ENCODE data around the gene KDM5A. TPM values are rescaled to one million over a fixed set of nuclear protein-coding genes. Genes with fewer than 3 reads are reported as not detected.
"Not testable (repeated sequence)": the region's sequence is repeated elsewhere in the genome, so short reads cannot be mapped to it uniquely, and the experiment has no call there.

The KDM5A gene
- total RNA-seq, 3 donors from 2014 or later = 58.7 to 71.1 (median 66.0) TPM

DNA sequence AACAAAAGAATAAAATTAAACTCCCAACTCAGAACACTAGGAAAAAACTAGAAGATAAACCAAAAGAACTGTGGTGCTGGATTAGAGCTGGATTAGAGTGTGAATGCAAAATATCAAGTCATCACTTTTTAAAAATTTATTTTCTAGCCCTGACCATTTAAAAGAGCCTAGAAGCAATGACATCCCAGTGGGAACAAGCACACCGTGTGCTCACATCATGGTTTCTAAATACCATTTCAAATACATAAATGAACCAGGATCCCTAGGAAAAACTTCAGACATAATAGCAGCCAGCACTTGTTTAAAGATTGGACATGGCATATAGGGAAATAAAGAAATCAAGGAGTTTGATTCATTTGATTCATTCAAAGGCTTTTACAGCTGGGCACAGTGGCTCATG lies 30.0 kb downstream of the KDM5A start:
- peaks cover 66% of the 10 kb centered on the region for H3K36me3 Mint-ChIP-seq (ENCODE audit: insufficient read depth)
- ATAC-seq = no peak
- H3K27me3 Mint-ChIP-seq (ENCODE audit: low read depth) = no peaks in the 10 kb centered on the region
- no peak overlapping the region for H3K4me3 Mint-ChIP-seq
- H3K9me3 Mint-ChIP-seq = no peaks in the 10 kb centered on the region
- no peak for DNase-seq
- peaks cover 14% of the 10 kb centered on the region for H3K4me1 Mint-ChIP-seq (ENCODE audit: low read depth)

DNA sequence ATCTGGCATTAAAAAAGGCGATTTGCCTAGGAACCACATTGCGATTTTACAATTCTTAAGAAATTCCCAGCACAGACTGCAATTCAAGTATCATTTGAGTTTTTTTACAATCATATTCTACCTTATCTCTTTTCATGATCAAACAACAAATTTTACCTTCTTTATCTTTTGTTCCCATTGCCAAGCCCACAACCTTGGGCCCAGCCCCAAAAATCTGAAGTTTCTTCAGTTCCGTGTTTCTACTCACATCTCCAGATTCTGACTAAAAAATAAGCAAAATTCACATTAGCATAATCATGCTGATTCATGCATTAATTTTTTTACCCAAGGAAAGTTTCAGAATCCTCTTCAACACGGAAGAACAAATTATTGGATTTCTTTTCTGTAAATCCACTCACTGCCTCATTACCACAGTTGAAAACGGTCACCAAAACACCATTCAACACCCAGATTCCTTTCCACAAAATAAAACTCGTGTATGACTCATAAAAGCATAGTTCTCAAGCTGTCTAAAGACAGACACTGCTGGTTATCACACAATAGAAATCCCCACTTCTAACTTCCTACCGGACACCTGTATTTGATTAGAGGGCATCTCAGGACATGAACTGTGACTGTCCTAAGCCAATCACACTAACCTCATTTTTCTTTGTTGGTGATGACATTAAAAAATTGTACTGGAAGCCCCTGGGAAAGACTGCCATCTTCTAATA lies 32.7 kb downstream of the KDM5A start:
- Mint-ChIP-seq H3K9me3 (no peaks in the 10 kb centered on the region), H3K27me3 (ENCODE audit: low read depth) (no peaks in the 10 kb centered on the region), H3K4me3 (no peak overlapping the region), H3K4me1 (ENCODE audit: low read depth) (peaks cover 14% of the 10 kb centered on the region), H3K36me3 (ENCODE audit: insufficient read depth) (peaks cover 62% of the 10 kb centered on the region)
- no peak for ATAC-seq
- no peak for DNase-seq

DNA sequence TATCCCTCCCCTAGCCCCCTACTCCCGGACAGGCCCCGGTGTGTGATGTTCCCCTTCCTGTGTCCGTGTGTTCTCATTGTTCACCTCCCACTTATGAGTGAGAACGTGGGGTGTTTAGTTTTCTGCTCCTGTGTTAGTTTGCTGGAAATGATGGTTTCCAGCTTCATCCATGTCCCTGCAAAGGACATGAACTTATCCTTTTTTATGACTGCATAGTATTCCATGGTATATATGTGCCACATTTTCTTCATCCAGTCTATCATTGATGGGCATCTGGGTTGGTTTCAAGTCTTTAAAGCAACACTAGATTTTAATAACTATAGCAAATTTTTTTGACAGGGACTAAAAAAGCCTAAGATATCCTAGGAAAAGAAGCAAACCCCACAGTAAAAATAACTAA lies 37.9 kb downstream of the KDM5A start:
- not testable (repeated sequence) for H3K9me3 Mint-ChIP-seq; DNase-seq; H3K4me3 Mint-ChIP-seq; H3K27me3 Mint-ChIP-seq (ENCODE audit: low read depth); ATAC-seq
- H3K4me1 Mint-ChIP-seq (ENCODE audit: low read depth) = peaks cover 16% of the 10 kb centered on the region
- peaks cover 60% of the 10 kb centered on the region for H3K36me3 Mint-ChIP-seq (ENCODE audit: insufficient read depth)

DNA sequence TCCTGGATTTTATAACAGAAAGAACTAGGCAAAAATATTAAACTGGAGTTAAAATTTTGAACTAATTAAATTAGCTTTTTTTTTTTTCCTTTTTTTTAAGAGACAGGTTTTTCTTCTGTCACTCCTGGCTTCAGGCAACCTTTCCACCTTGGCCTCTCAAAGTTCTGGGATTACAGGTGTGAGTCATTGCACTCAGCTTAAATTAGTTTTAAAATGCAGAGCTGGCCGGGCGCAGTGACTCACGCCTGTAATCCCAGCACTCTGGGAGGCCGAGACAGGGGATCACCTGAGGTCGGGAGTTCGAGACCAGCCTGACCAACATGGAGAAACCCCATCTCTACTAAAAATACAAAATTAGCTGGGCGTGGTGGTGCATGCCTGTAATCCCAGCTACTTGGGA lies 39.5 kb downstream of the KDM5A start:
- H3K4me3 Mint-ChIP-seq; H3K27me3 Mint-ChIP-seq (ENCODE audit: low read depth); H3K9me3 Mint-ChIP-seq; ATAC-seq; DNase-seq: not testable (repeated sequence)
- Mint-ChIP-seq H3K36me3 (ENCODE audit: insufficient read depth) (peaks cover 57% of the 10 kb centered on the region), H3K4me1 (ENCODE audit: low read depth) (peaks cover 30% of the 10 kb centered on the region)

DNA sequence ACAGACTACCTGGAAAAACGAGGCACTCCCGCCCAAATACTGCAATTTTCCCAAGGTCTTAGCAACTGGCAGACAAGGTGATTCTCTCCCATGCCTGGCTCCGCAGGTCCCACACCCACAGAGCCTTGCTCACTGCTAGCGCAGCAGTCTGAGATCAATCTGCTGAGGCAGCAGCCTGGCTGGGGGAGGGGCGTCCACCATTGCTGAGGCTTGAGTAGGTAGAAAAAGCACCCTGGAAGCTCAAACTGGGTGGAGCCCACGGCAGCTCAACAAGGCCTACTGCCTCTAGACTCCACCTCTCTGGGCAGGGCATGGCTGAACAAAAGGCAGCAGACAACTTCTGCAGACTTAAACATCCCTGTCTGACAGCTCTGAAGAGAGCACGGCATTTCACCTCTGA lies 46.1 kb downstream of the KDM5A start:
- H3K4me3 Mint-ChIP-seq = not testable (repeated sequence)

DNA sequence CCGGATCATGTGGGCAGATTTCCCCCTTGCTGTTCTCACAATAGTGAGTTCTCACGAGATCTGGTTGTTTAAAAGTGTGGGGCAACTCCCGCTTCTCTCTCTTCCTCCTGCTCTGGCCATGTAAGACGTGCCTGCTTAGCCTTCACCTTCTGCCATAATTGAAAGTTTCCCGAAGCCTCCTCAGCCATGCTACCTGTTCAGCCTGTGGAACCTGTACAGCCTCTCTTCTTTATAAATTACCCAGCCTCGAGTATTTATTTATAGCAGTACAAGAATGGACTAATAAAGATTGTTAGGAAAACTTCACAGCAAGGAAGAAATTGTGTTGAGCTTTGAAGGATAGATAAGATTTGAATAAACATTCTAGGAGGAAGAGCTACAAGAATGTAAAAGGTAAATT lies 52.1 kb downstream of the KDM5A start:
- ATAC-seq (no peak), DNase-seq (no peak)
- peaks cover 50% of the 10 kb centered on the region for H3K36me3 Mint-ChIP-seq (ENCODE audit: insufficient read depth)
- peaks cover 17% of the 10 kb centered on the region for H3K4me1 Mint-ChIP-seq (ENCODE audit: low read depth)
- H3K9me3 Mint-ChIP-seq = no peaks in the 10 kb centered on the region
- no peaks in the 10 kb centered on the region for H3K27me3 Mint-ChIP-seq (ENCODE audit: low read depth)
- H3K4me3 Mint-ChIP-seq = no peak overlapping the region

More for the DNA sequence above, 46.1 kb downstream of the KDM5A start:
- not testable (repeated sequence) for H3K27me3 Mint-ChIP-seq (ENCODE audit: low read depth); H3K9me3 Mint-ChIP-seq; ATAC-seq; DNase-seq
- Mint-ChIP-seq H3K36me3 (ENCODE audit: insufficient read depth) (peaks cover 53% of the 10 kb centered on the region), H3K4me1 (ENCODE audit: low read depth) (peaks cover 35% of the 10 kb centered on the region)

DNA sequence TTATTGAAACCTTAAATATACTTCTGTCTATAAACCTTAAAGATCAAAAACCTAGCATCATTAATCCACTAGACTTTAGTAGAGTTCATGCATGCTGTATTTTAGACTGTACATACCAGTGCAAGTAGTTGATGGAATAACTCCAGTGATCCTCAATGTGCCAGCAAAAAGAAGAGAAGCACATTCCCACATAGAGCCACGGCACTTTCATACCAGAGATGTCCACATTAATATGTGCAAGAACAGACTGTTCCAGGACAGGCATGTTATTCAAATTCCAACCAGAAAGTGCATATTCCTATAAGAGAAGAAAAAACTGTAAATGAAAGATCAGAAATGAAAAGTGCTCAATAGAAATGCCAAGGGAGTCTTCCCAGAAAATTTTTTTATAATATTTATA lies 55.0 kb downstream of the KDM5A start:
- Mint-ChIP-seq H3K9me3 (no peaks in the 10 kb centered on the region), H3K27me3 (ENCODE audit: low read depth) (no peaks in the 10 kb centered on the region), H3K4me3 (no peak overlapping the region), H3K36me3 (ENCODE audit: insufficient read depth) (peaks cover 48% of the 10 kb centered on the region), H3K4me1 (ENCODE audit: low read depth) (peaks cover 21% of the 10 kb centered on the region)
- no peak for ATAC-seq
- DNase-seq = no peak

DNA sequence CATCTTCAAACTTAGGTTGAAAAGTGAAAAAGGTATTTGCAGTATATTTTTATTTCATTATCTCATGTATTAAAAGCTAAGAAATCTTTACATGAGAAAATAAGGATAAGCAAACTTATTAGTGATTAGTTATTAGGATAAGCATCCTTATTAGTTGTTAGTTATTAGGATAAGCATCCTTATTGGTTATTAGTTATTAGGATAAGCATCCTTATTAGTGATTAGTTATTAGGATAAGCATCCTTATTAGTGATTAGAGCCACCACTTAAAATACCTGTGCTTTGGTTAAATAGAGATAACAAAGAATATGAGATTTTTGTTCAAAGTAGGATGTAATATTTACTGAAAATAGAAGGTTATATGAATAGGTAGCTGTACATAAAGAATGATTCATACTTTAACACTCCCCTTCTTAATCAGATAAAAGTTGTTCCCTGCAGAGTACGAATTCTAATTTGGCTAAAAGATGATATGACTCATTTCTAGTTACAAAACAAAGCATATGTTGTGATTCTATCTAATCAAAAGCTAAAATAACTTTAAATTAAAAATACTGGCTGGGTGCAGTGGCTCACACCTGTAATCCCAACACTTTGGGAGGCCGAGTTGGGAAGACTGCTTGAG lies 56.4 kb downstream of the KDM5A start:
- H3K27me3 Mint-ChIP-seq (ENCODE audit: low read depth) = no peaks in the 10 kb centered on the region
- ATAC-seq = no peak
- no peaks in the 10 kb centered on the region for H3K9me3 Mint-ChIP-seq
- H3K36me3 Mint-ChIP-seq (ENCODE audit: insufficient read depth) = peaks cover 52% of the 10 kb centered on the region
- peaks cover 21% of the 10 kb centered on the region for H3K4me1 Mint-ChIP-seq (ENCODE audit: low read depth)
- H3K4me3 Mint-ChIP-seq = no peak overlapping the region
- no peak for DNase-seq

DNA sequence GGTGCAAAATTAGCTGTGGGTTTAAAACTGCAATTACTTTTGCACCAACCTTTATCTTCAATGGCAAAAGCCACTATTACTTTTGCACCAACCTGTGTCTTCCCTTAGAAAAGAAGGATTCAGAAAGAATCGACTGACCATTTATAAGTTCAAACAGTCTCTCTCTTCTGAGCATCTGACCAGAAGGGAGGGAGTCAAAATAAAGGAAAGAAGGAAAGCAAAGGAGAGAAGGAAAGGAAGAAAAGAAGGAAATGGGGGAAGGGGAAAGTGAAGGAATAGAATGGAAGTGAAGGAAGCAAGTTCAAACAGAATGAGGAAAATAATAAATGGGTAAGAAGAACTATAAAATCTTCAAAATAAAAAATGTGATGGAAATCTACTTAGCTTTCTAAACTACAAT lies 57.8 kb downstream of the KDM5A start:
- H3K9me3 Mint-ChIP-seq = no peaks in the 10 kb centered on the region
- no peak for ATAC-seq
- H3K27me3 Mint-ChIP-seq (ENCODE audit: low read depth) = no peaks in the 10 kb centered on the region
- no peak for DNase-seq
- peaks cover 47% of the 10 kb centered on the region for H3K36me3 Mint-ChIP-seq (ENCODE audit: insufficient read depth)
- peaks cover 22% of the 10 kb centered on the region for H3K4me1 Mint-ChIP-seq (ENCODE audit: low read depth)
- no peak overlapping the region for H3K4me3 Mint-ChIP-seq

DNA sequence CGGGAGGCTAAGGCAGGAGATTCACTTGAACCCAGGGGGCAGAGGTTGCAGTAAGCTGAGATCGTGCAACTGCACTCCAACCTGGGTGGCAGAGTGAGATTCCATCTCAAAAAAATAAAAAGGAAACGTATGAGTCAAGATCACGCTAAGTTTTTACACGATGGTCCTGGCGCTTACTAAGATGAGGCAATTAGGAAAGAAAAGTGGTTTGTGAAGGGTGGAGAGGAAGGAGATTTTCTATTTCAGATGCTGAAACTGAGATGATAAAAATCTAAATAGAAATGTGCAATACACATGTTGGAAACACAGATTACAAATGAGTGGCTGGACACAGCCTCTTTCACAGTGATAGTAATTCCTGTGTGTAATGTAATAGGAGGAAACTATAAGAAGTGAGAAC lies 63.2 kb downstream of the KDM5A start:
- Mint-ChIP-seq H3K4me1 (ENCODE audit: low read depth) (peaks cover 11% of the 10 kb centered on the region), H3K36me3 (ENCODE audit: insufficient read depth) (peaks cover 48% of the 10 kb centered on the region), H3K27me3 (ENCODE audit: low read depth) (no peaks in the 10 kb centered on the region), H3K9me3 (no peaks in the 10 kb centered on the region), H3K4me3 (no peak overlapping the region)
- ATAC-seq (no peak), DNase-seq (no peak)

DNA sequence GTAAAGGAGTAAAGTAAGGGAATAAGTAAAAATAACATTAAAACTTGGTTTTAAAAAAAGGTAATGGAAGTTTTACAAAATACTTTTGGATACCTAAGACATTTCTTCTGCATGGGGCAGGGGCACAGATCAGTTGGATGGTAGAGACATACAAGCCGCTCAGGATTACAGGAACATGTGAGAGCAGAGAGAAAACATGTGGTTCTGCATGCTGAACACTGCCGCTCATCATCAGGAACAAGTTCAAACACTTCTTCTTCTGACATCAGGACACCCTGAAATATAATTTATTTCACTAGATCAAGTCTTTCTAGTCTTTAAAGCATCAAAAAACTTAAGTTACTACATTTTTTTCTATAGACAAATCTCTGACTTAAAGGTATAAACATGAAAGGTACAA lies 65.6 kb downstream of the KDM5A start:
- ATAC-seq (no peak), DNase-seq (no peak)
- no peak overlapping the region for H3K4me3 Mint-ChIP-seq
- H3K36me3 Mint-ChIP-seq (ENCODE audit: insufficient read depth) = peaks cover 53% of the 10 kb centered on the region
- H3K27me3 Mint-ChIP-seq (ENCODE audit: low read depth) = no peaks in the 10 kb centered on the region
- H3K4me1 Mint-ChIP-seq (ENCODE audit: low read depth) = peaks cover 8% of the 10 kb centered on the region
- H3K9me3 Mint-ChIP-seq = no peaks in the 10 kb centered on the region

DNA sequence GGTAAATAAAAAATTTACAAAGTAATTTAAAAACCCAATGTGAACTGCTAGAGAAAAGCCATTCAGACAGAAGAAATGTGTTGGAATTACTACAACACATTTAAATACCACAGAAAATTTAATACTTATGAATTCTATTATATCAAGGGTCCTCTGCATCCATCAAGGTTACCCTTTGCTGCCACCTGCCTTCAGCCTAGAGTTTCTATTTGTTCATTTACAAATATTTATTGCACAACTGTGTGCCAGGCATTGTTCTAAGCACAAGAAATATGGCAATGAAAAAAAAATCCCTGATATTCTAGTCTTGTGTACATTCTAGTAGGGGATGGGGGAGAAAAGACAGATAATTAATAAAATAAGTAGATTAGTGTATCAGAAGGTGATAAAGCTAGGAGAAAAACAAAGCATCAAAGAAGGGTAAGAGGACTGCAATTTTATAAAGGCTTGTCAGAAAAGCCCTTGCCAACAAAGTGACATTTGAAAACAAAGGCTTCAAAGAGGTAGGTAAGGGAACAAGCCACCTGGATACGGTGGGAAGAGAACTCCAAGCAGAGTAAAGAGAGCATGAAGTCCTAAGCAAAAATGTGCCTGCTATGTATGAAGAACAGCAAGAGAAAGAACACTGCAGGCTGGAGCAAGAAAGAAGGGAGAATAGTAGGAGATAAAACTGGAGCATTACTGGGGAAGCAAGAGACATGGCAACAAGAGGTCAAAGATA lies 67.4 kb downstream of the KDM5A start:
- H3K4me3 Mint-ChIP-seq = no peak overlapping the region
- H3K9me3 Mint-ChIP-seq = no peaks in the 10 kb centered on the region

DNA sequence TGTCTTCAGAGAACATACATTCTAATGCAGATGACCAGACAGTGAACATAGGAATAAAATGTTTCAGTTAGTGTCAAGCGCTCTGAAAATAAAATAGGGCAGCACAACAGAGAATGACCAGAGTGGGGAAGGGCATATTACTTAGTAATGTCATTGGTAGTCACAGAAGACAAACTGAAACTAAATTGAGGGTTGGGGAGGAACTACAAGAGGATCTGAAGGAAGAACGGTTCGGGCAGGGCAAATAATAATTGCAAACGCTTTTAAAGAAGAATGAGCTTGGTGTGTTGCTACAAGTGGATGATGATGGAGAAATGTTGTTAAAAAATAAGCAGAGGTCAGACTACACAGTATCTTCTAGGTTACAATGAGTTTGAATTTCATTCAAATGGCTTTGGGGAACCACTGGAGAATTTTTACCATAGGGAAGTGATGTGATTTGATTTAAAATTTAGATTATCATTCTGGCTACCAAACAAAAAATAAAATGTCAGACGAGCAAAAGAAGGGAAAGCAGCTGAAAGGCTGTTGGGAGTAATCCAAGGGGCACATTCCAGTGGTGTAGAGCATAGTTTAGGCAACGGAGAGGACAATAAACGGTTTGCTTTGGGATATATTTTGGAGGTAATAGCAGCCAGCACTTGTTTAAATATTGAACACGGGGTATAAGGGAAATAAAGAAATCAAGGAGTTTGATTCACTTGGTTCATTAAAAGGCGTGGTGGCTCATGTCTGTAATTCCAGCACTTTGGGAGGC lies 70.2 kb downstream of the KDM5A start:
- Mint-ChIP-seq H3K36me3 (ENCODE audit: insufficient read depth) (peaks cover 67% of the 10 kb centered on the region), H3K27me3 (ENCODE audit: low read depth) (no peaks in the 10 kb centered on the region), H3K9me3 (no peaks in the 10 kb centered on the region), H3K4me1 (ENCODE audit: low read depth) (peaks cover 5% of the 10 kb centered on the region), H3K4me3 (no peak overlapping the region)
- DNase-seq (no peak), ATAC-seq (no peak)

More for the DNA sequence above, 67.4 kb downstream of the KDM5A start:
- ATAC-seq (no peak), DNase-seq (no peak)
- no peaks in the 10 kb centered on the region for H3K27me3 Mint-ChIP-seq (ENCODE audit: low read depth)
- H3K4me1 Mint-ChIP-seq (ENCODE audit: low read depth) = peaks cover 8% of the 10 kb centered on the region
- H3K36me3 Mint-ChIP-seq (ENCODE audit: insufficient read depth) = peaks cover 60% of the 10 kb centered on the region

DNA sequence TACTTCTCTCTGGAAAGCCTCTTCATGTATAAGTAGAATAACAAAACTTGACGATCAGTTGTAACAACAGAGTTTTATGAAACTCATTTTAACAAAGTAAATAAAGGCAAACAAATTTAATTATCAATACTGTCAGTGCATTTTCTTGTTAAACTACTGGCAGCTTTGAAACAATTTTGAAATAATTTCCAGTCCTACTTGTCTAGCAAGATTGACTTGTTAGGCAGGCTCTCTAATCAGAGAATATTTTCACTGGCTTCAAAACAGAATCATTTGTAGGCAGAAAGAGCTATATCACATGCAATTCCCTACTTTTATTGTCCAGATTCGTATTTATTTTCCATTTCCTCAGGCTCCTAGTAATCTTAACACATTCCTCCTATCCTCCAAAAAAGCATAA lies 80.6 kb downstream of the KDM5A start:
- no peaks in the 10 kb centered on the region for H3K9me3 Mint-ChIP-seq
- ATAC-seq = no peak
- no peak overlapping the region for H3K4me3 Mint-ChIP-seq
- H3K27me3 Mint-ChIP-seq (ENCODE audit: low read depth) = no peaks in the 10 kb centered on the region
- DNase-seq = no peak
- peaks cover 60% of the 10 kb centered on the region for H3K36me3 Mint-ChIP-seq (ENCODE audit: insufficient read depth)
- peaks cover 13% of the 10 kb centered on the region for H3K4me1 Mint-ChIP-seq (ENCODE audit: low read depth)
